ENCODE measurements around the gene KLC3. TPM values are rescaled to one million over a fixed set of nuclear protein-coding genes. Genes with fewer than 3 reads are reported as not detected.

The KLC3 gene
- total RNA-seq, 2 donors from 2014 or later = not detected

DNA sequence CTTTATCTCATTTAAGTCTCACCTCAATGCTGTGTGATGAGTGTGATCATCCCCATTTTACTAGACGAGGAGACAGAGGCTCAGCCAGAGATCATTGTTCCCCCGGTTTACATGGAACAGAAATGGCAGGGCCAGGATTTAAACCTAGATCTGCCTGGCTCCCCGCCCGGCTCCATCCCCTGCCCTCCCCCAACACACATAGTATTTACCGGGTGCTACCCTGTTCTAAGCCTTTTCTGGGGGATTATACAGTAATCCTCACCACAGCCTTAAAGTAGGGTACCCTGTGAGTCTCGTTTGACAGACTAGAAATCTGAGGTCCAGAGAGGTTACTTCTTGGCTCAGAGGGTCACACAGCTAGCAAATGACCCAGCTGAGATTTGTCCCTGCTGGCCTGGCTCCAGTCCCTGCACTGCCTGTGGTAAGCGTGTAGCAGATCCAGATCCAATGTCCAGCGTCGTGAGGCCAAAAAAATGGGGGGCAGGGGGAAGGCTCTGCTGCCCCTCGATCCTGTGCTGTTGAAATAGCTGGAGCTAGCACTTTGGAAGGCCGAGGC, 3.8 kb upstream of the KLC3 start:
- no peak overlapping the region for H3K4me3 ChIP-seq
- H3K9me3 ChIP-seq = no peaks in the 10 kb centered on the region
- TF ChIP-seq CTCF (IDR thresholded peaks at IDR 0.05) = no peak
- peaks cover 7 to 11% of the 10 kb centered on the region in 2 donors for H3K4me1 ChIP-seq (ENCODE audit: control insufficient read depth in 1 of 2, low read depth in 2 of 2)
- peaks cover 11% of the 10 kb centered on the region for H3K27me3 ChIP-seq (replicated peaks; ENCODE audit: insufficient read depth)
- no peak overlapping the region for H3K27ac ChIP-seq
- DNase-seq (ENCODE audit: low spot score) = no peak
- ATAC-seq (ENCODE audit: insufficient number of reproducible peaks, low FRiP score, low read depth) = no peak
- no peaks in the 10 kb centered on the region for H3K36me3 ChIP-seq

DNA sequence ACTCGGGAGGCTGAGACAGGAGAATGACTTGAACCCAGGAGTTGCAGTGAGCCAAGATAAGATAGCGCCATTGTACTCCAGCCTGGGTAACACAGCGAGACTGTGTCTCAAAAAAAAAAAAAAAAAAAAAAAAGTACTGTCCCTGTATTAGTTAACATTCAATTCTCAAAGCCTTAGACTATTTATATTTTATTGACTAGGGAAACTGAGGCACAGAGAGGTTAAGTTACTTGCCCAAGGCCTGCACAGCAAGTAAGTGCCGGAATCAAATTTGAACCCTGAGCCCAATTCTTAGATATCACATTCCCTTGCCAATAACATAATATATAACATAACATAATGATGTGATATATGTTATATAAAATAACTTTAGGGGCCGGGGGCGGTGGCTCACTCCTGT, 921 bp upstream of the KLC3 start:
- Histone ChIP-seq H3K27ac (no peak overlapping the region), H3K27me3 (replicated peaks; ENCODE audit: insufficient read depth) (peaks cover 11% of the 10 kb centered on the region), H3K4me3 (no peak overlapping the region), H3K9me3 (no peaks in the 10 kb centered on the region), H3K4me1 (ENCODE audit: control insufficient read depth in 1 of 2, low read depth in 2 of 2) (peaks cover 7 to 11% of the 10 kb centered on the region in 2 donors), H3K36me3 (no peaks in the 10 kb centered on the region)
- ATAC-seq (ENCODE audit: insufficient number of reproducible peaks, low FRiP score, low read depth) (no peak), DNase-seq (ENCODE audit: low spot score) (no peak)
- no peak for TF ChIP-seq CTCF (IDR thresholded peaks at IDR 0.05)

DNA sequence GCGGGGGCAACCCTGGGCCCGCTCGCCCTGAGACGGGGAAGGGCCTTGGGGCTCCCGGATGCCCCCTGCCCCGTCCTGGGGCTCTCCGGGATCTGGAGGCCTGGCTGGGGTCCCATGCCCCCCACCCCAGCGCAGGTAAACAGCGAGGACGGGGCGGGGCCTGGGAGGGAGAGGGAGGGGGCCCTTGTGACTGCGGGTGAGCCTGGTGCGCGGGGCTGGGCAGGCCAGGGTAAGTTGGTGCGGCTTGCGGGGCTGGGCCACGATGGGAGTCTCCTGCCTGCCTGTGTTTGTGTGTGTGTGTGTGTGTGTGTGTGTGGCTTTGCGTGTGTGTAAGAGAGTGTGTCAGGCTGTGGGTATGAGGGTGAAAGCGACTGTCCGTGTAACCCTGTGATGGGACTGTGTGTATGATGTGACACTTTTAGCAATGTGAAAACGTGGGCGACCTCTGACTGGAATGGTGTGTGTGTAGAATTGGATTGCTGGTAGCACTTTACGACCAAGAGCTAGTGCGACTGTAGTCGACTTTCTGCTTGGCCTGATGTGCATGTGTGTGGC, 426 bp downstream of the KLC3 start:
- no peak for TF ChIP-seq CTCF (IDR thresholded peaks at IDR 0.05)
- peak overlapping the region; percentile 31 for H3K4me3 ChIP-seq
- peaks cover 11% of the 10 kb centered on the region for H3K27me3 ChIP-seq (replicated peaks; ENCODE audit: insufficient read depth)
- H3K9me3 ChIP-seq = no peaks in the 10 kb centered on the region
- no peak overlapping the region for H3K27ac ChIP-seq
- DNase-seq (ENCODE audit: low spot score) (no peak), ATAC-seq (ENCODE audit: insufficient number of reproducible peaks, low FRiP score, low read depth) (no peak)
- peaks cover 7 to 11% of the 10 kb centered on the region in 2 donors for H3K4me1 ChIP-seq (ENCODE audit: control insufficient read depth in 1 of 2, low read depth in 2 of 2)
- H3K36me3 ChIP-seq = no peaks in the 10 kb centered on the region

GRCh38 chr19:45342911-45343310, 2.4 kb downstream of the KLC3 start:
- no peak overlapping the region for H3K4me3 ChIP-seq

More at GRCh38 chr19:45342911-45343310, 2.4 kb downstream of the KLC3 start:
- DNase-seq (ENCODE audit: low spot score) (no peak), ATAC-seq (ENCODE audit: insufficient number of reproducible peaks, low FRiP score, low read depth) (no peak)
- H3K27me3 ChIP-seq (replicated peaks; ENCODE audit: insufficient read depth) = peaks cover 11% of the 10 kb centered on the region
- TF ChIP-seq CTCF (IDR thresholded peaks at IDR 0.05) = no peak
- H3K4me1 ChIP-seq (ENCODE audit: control insufficient read depth in 1 of 2, low read depth in 2 of 2) = peaks cover 7 to 11% of the 10 kb centered on the region in 2 donors
- H3K36me3 ChIP-seq = no peaks in the 10 kb centered on the region
- H3K27ac ChIP-seq = no peak overlapping the region
- H3K9me3 ChIP-seq = no peaks in the 10 kb centered on the region
